HCT116 (cell line): ENCODE results near the gene BRMS1L. TPM values are rescaled to one million over a fixed set of nuclear protein-coding genes. Genes with fewer than 3 reads are reported as not detected.

Experiments used
- ATAC-seq: fragments of 200-7000 bp; cut with Tn5 transposase; 2 replicates; pipeline ENCODE4 v1.9.1; 2020; ENCODE audit warnings: mild to moderate bottlenecking, moderate library complexity
- BruUV-seq: library from RNA; stranded (reverse); fragments of 400-500 nt; replicated peaks from 2 replicates; lab custom pipeline; 2021; lab: Mats Ljungman, UMichigan
- CTCF ChIA-PET: fragments of 300-600 bp; sonication (Branson Sonifier 250); formaldehyde crosslinking; loops from one replicate; lab custom pipeline; 2021; ENCODE audit warnings: antibody characterized with exemption; lab: Charles Lee
- POLR2A ChIA-PET: fragments of 300-600, 350-600 bp; sonication (Branson Sonifier 250); formaldehyde crosslinking; loops from one replicate; lab custom pipeline; 2021; ENCODE audit warnings: antibody characterized with exemption; lab: Charles Lee
- RAD21 ChIA-PET, 2 experiments: fragments of 300-600 bp; sonication (Branson Sonifier 250); formaldehyde crosslinking; loops; one replicate each; lab custom pipeline; 2023; ENCODE audit warnings: low total read pairs in 2 of 2; ENCODE audit not compliant: uncharacterized antibody in 2 of 2, unreplicated experiment in 2 of 2, low non-redundant PET in 1 of 2; lab: Charles Lee
- DNase-seq: peaks from one replicate; pipeline ENCODE4 v3.0.0-alpha.2; 2010; ENCODE audit warnings: low read depth, low spot score
- H2AFZ ChIP-seq: fragments of 200-600 bp; shearing (Covaris generic), sonication (generic); 2 replicates; pipeline ENCODE4 v1.6.1; 2017; ENCODE audit warnings: low read depth, mixed run types, mixed read lengths, antibody characterized with exemption, low read length; ENCODE audit not compliant: poor library complexity, severe bottlenecking
- H3K27ac ChIP-seq: 2 replicates; pipeline ENCODE4 v1.5.1; 2012; ENCODE audit warnings: low read depth, low read length
- H3K27me3 ChIP-seq: fragments of 200-600 bp; sonication (generic); 2 replicates; pipeline ENCODE4 v1.6.1; 2016; ENCODE audit warnings: mixed run types, low read length, mixed read lengths; ENCODE audit not compliant: insufficient read depth
- H3K36me3 ChIP-seq, 2 experiments: fragments of 200-500 bp in 1 of 2; fragments of 200-600 bp in 1 of 2; sonication (Bioruptor generic) in 1 of 2; sonication (generic) in 1 of 2; 2 replicates each; pipeline versions ENCODE4 v1.5.1 to v1.6.1; 2014 to 2016; ENCODE audit warnings: low read length in 2 of 2, inconsistent platforms in 1 of 2, mixed read lengths in 1 of 2, mixed run types in 1 of 2; ENCODE audit not compliant: insufficient read depth in 2 of 2, control insufficient read depth in 1 of 2
- H3K4me1 ChIP-seq, 2 experiments: fragments of 200-600 bp in 1 of 2; sonication (generic) in 1 of 2; 2 replicates each; pipeline versions ENCODE4 v1.5.1 to v1.6.1; 2012 to 2017; ENCODE audit warnings: low read length in 2 of 2, inconsistent platforms in 1 of 2, mild to moderate bottlenecking in 1 of 2, mixed read lengths in 1 of 2, mixed run types in 1 of 2, moderate library complexity in 1 of 2; ENCODE audit not compliant: insufficient read depth in 2 of 2, control insufficient read depth in 1 of 2
- H3K4me2 ChIP-seq: fragments of 200-600 bp; sonication (generic); 2 replicates; pipeline ENCODE4 v1.6.1; 2017; ENCODE audit warnings: mixed run types, low read length, mixed read lengths
- H3K4me3 ChIP-seq, 2 experiments: fragments of 200-600 bp in 1 of 2; sonication (generic) in 1 of 2; replicated peaks in 1 of 2; 2 replicates each; pipeline ENCODE4 v1.5.1; 2011 to 2016; ENCODE audit warnings: low read length in 2 of 2, control low read depth in 1 of 2, low read depth in 1 of 2, mild to moderate bottlenecking in 1 of 2, mixed read lengths in 1 of 2, mixed run types in 1 of 2
- H3K79me2 ChIP-seq: fragments of 200-600 bp; sonication (generic); 2 replicates; pipeline ENCODE4 v1.6.1; 2017; ENCODE audit warnings: mild to moderate bottlenecking, mixed run types, low read length, moderate library complexity, mixed read lengths; ENCODE audit not compliant: insufficient read depth
- H3K9ac ChIP-seq: fragments of 200-600 bp; sonication (generic); 2 replicates; pipeline ENCODE4 v1.6.1; 2016; ENCODE audit warnings: low read length, mixed read lengths
- H3K9me2 ChIP-seq: fragments of 200-600 bp; sonication (generic), shearing (Covaris generic); 2 replicates; pipeline ENCODE4 v1.6.1; 2017; ENCODE audit warnings: mixed run types, mild to moderate bottlenecking, moderate library complexity; ENCODE audit not compliant: insufficient read depth
- H3K9me3 ChIP-seq, 2 experiments: fragments of 200-500 bp in 1 of 2; fragments of 200-600 bp in 1 of 2; sonication (Bioruptor generic) in 1 of 2; sonication (generic) in 1 of 2; 2 replicates each; pipeline ENCODE4 v1.6.1; 2014 to 2017; ENCODE audit warnings: low read length in 2 of 2, mixed read lengths in 2 of 2, inconsistent platforms in 1 of 2, low read depth in 1 of 2, mild to moderate bottlenecking in 1 of 2, mixed run types in 1 of 2, moderate library complexity in 1 of 2; ENCODE audit not compliant: control insufficient read depth in 1 of 2, insufficient read depth in 1 of 2
- H4K20me1 ChIP-seq: fragments of 200-600 bp; sonication (generic), shearing (Covaris generic); 2 replicates; pipeline ENCODE4 v1.6.1; 2017; ENCODE audit warnings: mixed run types, mild to moderate bottlenecking, moderate library complexity; ENCODE audit not compliant: insufficient read depth
- CEBPB ChIP-seq: IDR thresholded peaks from 2 replicates; pipeline ENCODE4 v1.6.1; 2012; ENCODE audit warnings: low read depth
- EGR1 ChIP-seq: IDR thresholded peaks from 2 replicates; pipeline ENCODE4 v1.6.1; 2012; ENCODE audit warnings: low read depth
- EZH2phosphoT487 ChIP-seq: fragments of 200-600 bp; IDR thresholded peaks from 2 replicates; pipeline ENCODE4 v1.6.1; 2018; ENCODE audit warnings: antibody characterized with exemption, borderline replicate concordance
- FOSL1 ChIP-seq: IDR thresholded peaks from 2 replicates; pipeline ENCODE4 v1.6.1; 2012; ENCODE audit warnings: low read depth
- MAX ChIP-seq: IDR thresholded peaks from 2 replicates; pipeline ENCODE4 v1.6.1; 2012
- SIN3A ChIP-seq: IDR thresholded peaks from 2 replicates; pipeline ENCODE4 v1.6.1; 2012; ENCODE audit warnings: low read depth
- ZNF274 ChIP-seq: fragments of 200-500 bp; sonication (Bioruptor generic); IDR thresholded peaks from 2 replicates; pipeline ENCODE4 v1.6.1; 2014; ENCODE audit warnings: mild to moderate bottlenecking, low read depth, low read length, inconsistent platforms
- intact Hi-C: fragments of 100-400 bp; cut with micrococcal nuclease; formaldehyde crosslinking; loops from 2 replicates; pipeline ENCODE4 v1.10.0; 2022
- total RNA-seq: library from RNA; stranded (reverse); gene quantifications from one replicate; pipeline ENCODE4 v1.2.1, GENCODE V29; 2021; ENCODE audit not compliant: unreplicated experiment
- TF ChIP-seq, protein P1 (sequence below): IDR thresholded peaks from 2 replicates; pipeline ENCODE4 v1.6.1; 2012; ENCODE audit warnings: low read depth

The BRMS1L gene
- total RNA-seq, 1 experiment from 2014 or later = 6.2 TPM

DNA sequence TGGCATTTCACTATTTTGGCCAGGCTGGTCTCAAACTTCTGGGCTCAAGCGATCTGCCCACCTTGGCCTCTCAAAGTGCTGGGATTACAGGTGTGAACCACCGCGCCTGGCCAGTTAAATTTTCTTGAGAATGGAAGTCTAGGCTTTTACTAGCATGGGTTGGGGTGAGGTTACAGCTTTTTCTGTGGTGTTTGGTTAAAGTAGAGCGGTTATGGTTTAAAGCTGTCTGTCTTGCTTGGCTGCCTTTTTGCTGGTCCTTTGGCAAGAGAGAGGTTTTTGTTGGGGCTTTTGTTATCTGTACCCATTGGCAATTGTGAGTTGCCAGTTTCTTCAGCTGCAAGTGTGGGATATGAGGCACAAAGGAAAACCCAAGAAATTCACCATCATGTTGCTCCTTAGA is 84.1 kb downstream of the BRMS1L start:
- no peaks in the 10 kb centered on the region for H3K27me3 ChIP-seq
- no peak for DNase-seq
- RAD21 ChIA-PET = no interaction called here
- no TSS peak for BruUV-seq
- TF ChIP-seq MAX = no peak
- TF ChIP-seq EZH2phosphoT487 = no peak
- no peak for TF ChIP-seq SIN3A
- TF ChIP-seq, protein P1, sequence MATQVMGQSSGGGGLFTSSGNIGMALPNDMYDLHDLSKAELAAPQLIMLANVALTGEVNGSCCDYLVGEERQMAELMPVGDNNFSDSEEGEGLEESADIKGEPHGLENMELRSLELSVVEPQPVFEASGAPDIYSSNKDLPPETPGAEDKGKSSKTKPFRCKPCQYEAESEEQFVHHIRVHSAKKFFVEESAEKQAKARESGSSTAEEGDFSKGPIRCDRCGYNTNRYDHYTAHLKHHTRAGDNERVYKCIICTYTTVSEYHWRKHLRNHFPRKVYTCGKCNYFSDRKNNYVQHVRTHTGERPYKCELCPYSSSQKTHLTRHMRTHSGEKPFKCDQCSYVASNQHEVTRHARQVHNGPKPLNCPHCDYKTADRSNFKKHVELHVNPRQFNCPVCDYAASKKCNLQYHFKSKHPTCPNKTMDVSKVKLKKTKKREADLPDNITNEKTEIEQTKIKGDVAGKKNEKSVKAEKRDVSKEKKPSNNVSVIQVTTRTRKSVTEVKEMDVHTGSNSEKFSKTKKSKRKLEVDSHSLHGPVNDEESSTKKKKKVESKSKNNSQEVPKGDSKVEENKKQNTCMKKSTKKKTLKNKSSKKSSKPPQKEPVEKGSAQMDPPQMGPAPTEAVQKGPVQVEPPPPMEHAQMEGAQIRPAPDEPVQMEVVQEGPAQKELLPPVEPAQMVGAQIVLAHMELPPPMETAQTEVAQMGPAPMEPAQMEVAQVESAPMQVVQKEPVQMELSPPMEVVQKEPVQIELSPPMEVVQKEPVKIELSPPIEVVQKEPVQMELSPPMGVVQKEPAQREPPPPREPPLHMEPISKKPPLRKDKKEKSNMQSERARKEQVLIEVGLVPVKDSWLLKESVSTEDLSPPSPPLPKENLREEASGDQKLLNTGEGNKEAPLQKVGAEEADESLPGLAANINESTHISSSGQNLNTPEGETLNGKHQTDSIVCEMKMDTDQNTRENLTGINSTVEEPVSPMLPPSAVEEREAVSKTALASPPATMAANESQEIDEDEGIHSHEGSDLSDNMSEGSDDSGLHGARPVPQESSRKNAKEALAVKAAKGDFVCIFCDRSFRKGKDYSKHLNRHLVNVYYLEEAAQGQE = no peak
- no peak for TF ChIP-seq ZNF274
- TF ChIP-seq EGR1 = no peak
- no peak for TF ChIP-seq CEBPB
- TF ChIP-seq FOSL1 = no peak
- no peak overlapping the region for H3K9ac ChIP-seq
- no peaks in the 10 kb centered on the region for H3K79me2 ChIP-seq
- no peaks in the 10 kb centered on the region for H4K20me1 ChIP-seq
- no peak overlapping the region for H3K4me2 ChIP-seq
- no peak overlapping the region for H2AFZ ChIP-seq
- ATAC-seq = no peak
- intact Hi-C loops = no loop called here
- POLR2A ChIA-PET = no interaction called here
- no peaks in the 10 kb centered on the region for H3K4me1 ChIP-seq
- no peaks in the 10 kb centered on the region for H3K36me3 ChIP-seq
- H3K9me3 ChIP-seq = no peaks in the 10 kb centered on the region
- H3K27ac ChIP-seq = no peak overlapping the region
- CTCF ChIA-PET = interaction anchor here (0.7 kb wide), 1 partner anchor 34 kb away, joined by 3 read pairs; no protein-coding TSS in a partner anchor
- no peaks in the 10 kb centered on the region for H3K9me2 ChIP-seq
- no peak overlapping the region for H3K4me3 ChIP-seq
